ENCODE results near the gene EVA1A. TPM values are rescaled to one million over a fixed set of nuclear protein-coding genes. Genes with fewer than 3 reads are reported as not detected.

EVA1A gene
- total and polyA plus RNA-seq, 12 donors: 0.53 to 4.3 (median 1.0) TPM; not detected in 3

- intact Hi-C loops (cut with DNase I): no loop called here
- Histone ChIP-seq H3K4me3 (no peak overlapping the region), H3K4me1 (replicated peaks in 1 of 2) (no peaks in the 10 kb centered on the region), H3K27ac (no peak overlapping the region), H3K36me3 (replicated peaks in 1 of 2) (no peaks in the 10 kb centered on the region), H3K27me3 (peaks cover 5% of the 10 kb centered on the region), H3K9me3 (replicated peaks in 1 of 3) (no peaks in the 10 kb centered on the region)
- DNase-seq: no peak
- TF ChIP-seq POLR2A (IDR thresholded peaks at IDR 0.05) (no peak), CTCF (IDR thresholded peaks at IDR 0.05) (no peak)
- 72 to 87% (median 79%) methylated on average over 9 of the region's 9 CpGs for WGBS, 4 donors
Measured at GRCh38 chr2:75558786-75559679, 1.7 kb downstream of the EVA1A start.

GRCh38 chr2:75558136-75558535 lies 2.6 kb downstream of the EVA1A start:
- Histone ChIP-seq H3K27me3 (peaks cover 5% of the 10 kb centered on the region), H3K4me3 (no peak overlapping the region), H3K27ac (no peak overlapping the region), H3K4me1 (replicated peaks in 1 of 2) (no peaks in the 10 kb centered on the region), H3K36me3 (replicated peaks in 1 of 2) (no peaks in the 10 kb centered on the region), H3K9me3 (replicated peaks in 1 of 3) (no peaks in the 10 kb centered on the region)
- DNase-seq: no peak
- intact Hi-C loops (cut with DNase I): no loop called here
- WGBS, 4 donors: 87 to 93% (median 90%) methylated on average over 6 of the region's 6 CpGs
- no peak for TF ChIP-seq CTCF (IDR thresholded peaks at IDR 0.05)
- TF ChIP-seq POLR2A (IDR thresholded peaks at IDR 0.05): no peak

DNA sequence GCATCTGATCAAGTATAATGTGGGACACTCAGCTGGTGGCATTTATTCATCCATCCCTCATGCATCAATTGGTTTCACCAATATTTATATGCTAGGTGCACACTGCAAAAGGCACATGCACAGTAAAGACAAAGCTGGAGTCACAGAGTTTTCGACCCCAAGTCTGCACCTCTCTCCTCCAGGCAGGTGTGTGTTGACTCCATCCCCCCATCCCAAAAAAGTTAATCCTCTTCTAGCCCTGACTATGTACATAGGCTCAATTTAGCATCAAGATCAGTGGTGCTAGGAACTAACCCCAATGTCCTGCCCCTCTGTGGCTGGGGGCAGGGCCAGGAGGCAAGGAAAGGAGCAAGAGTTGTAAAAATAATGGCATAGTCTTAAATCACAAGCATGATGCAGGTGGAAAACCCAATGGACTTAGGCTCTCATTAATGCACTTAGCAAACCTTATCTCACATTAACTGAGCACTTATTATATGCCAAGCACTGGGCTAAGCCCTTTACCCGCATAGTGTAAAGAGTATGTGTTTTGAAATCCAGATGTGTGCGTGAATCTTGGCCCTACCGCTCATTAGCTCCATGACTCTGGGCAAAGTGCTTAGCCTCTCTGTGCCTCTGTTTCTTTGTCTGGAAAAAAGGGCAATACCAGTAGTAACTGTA lies 3.1 kb downstream of the EVA1A start:
- H3K27me3 ChIP-seq: peaks cover 5% of the 10 kb centered on the region
- TF ChIP-seq CTCF (IDR thresholded peaks at IDR 0.05): no peak
- TF ChIP-seq POLR2A (IDR thresholded peaks at IDR 0.05): no peak
- intact Hi-C loops (cut with DNase I): no loop called here
- no peak overlapping the region for H3K4me3 ChIP-seq
- H3K36me3 ChIP-seq (replicated peaks in 1 of 2): no peaks in the 10 kb centered on the region
- no peak overlapping the region for H3K27ac ChIP-seq
- WGBS, 4 donors: 82 to 88% (median 85%) methylated on average over 4 of the region's 4 CpGs
- H3K9me3 ChIP-seq (replicated peaks in 1 of 3): no peaks in the 10 kb centered on the region
- H3K4me1 ChIP-seq (replicated peaks in 1 of 2): no peaks in the 10 kb centered on the region
- no peak for DNase-seq

- Histone ChIP-seq H3K9me3 (replicated peaks in 1 of 3) (no peaks in the 10 kb centered on the region), H3K36me3 (replicated peaks in 1 of 2) (no peaks in the 10 kb centered on the region), H3K27me3 (peaks cover 5% of the 10 kb centered on the region), H3K27ac (no peak overlapping the region), H3K4me3 (no peak overlapping the region), H3K4me1 (replicated peaks in 1 of 2) (no peaks in the 10 kb centered on the region)
- TF ChIP-seq POLR2A (IDR thresholded peaks at IDR 0.05) (no peak), CTCF (IDR thresholded peaks at IDR 0.05) (no peak)
- intact Hi-C loops (cut with DNase I): no loop called here
- 84 to 88% (median 87%) methylated on average over 7 of the region's 7 CpGs for WGBS, 4 donors
- no peak for DNase-seq
Measured at GRCh38 chr2:75556679-75557366, 3.9 kb downstream of the EVA1A start.
